A549 (cell line): ENCODE measurements around the gene PAPPA. TPM values are rescaled to one million over a fixed set of nuclear protein-coding genes. Genes with fewer than 3 reads are reported as not detected.

Experiments
- ATAC-seq, 2 experiments: fragments of 200-7000 bp in 1 of 2; fragments of >200 bp in 1 of 2; cut with Nextera tagmentation in 1 of 2; cut with Tn5 transposase in 1 of 2; 3 replicates each; pipeline versions ENCODE4 v1.8.0 to v1.9.1; 2018 to 2020; ENCODE audit warnings: mild to moderate bottlenecking in 1 of 2, moderate library complexity in 1 of 2
- CTCF ChIA-PET: fragments of 300-600 bp; sonication (Branson Sonifier 250); formaldehyde crosslinking; extraction: SDS; loops from one replicate; lab custom pipeline; 2021; ENCODE audit warnings: antibody characterized with exemption, inconsistent platforms; lab: Yijun Ruan, JAX
- POLR2A ChIA-PET: fragments of 350-600 bp; formaldehyde crosslinking; extraction: SDS; loops from one replicate; lab custom pipeline; 2021; ENCODE audit warnings: antibody characterized with exemption, inconsistent platforms; lab: Yijun Ruan, JAX
- DNase-seq, 2 experiments: peaks; one replicate each; pipeline versions ENCODE4 v3.0.0 to v3.0.0-alpha.2; 2011 to 2016; ENCODE audit warnings: low read depth in 1 of 2, low spot score in 1 of 2
- FAIRE-seq: peaks from 2 replicates; lab custom pipeline; 2011; peaks lifted over from hg19 to GRCh38; lab: Jason Lieb, UNC
- H3K27ac ChIP-seq, 2 experiments: fragments of >200 bp; sonication (Bioruptor Twin); formaldehyde crosslinking; 3 replicates each; pipeline ENCODE4 v1.5.1; 2016 to 2017
- H3K4me1 ChIP-seq: fragments of >200 bp; sonication (Bioruptor Twin); formaldehyde crosslinking; 3 replicates; pipeline ENCODE4 v1.6.1; 2016
- H3K4me2 ChIP-seq: fragments of >200 bp; sonication (Bioruptor Twin); formaldehyde crosslinking; 3 replicates; pipeline ENCODE4 v1.6.1; 2016
- H3K4me3 ChIP-seq: fragments of >200 bp; sonication (Bioruptor Twin); formaldehyde crosslinking; 3 replicates; pipeline ENCODE4 v1.5.1; 2016
- H3K9me3 ChIP-seq: fragments of >200 bp; sonication (Bioruptor Twin); formaldehyde crosslinking; 3 replicates; pipeline ENCODE4 v1.6.1; 2016
- ATOH8 ChIP-seq: fragments of 250-450 bp; sonication (Bioruptor Pico); IDR thresholded peaks from 2 replicates; pipeline ENCODE4 v1.5.0; 2020; ENCODE audit warnings: low read depth, mild to moderate bottlenecking, moderate library complexity
- BCL3 ChIP-seq: fragments of >200 bp; sonication (Bioruptor Twin); formaldehyde crosslinking; IDR thresholded peaks from 3 replicates; pipeline ENCODE4 v1.6.1; 2016
- CBX8 ChIP-seq: fragments of 200-600 bp; sonication (generic); IDR thresholded peaks from 2 replicates; pipeline ENCODE4 v1.6.1; 2016
- CHD2 ChIP-seq: fragments of 150-350 bp; IDR thresholded peaks from 2 replicates; pipeline ENCODE4 v1.6.1; 2014; ENCODE audit warnings: low read length; ENCODE audit not compliant: partially characterized antibody
- CTCF ChIP-seq: fragments of >200 bp; sonication (Bioruptor Twin); formaldehyde crosslinking; IDR thresholded peaks from 3 replicates; pipeline ENCODE4 v1.5.1; 2016
- EHF ChIP-seq: fragments of 250-450 bp; sonication (Bioruptor Pico); IDR thresholded peaks from 2 replicates; pipeline ENCODE4 v1.5.0; 2020; ENCODE audit warnings: mild to moderate bottlenecking
- EP300 ChIP-seq, 2 experiments: fragments of >200 bp; sonication (Bioruptor Twin); formaldehyde crosslinking; IDR thresholded peaks; 2 replicates in 1 of 2; 3 replicates in 1 of 2; pipeline ENCODE4 v1.6.1; 2016 to 2017
- FOSB ChIP-seq: fragments of 250-450 bp; sonication (Bioruptor Pico); IDR thresholded peaks from 2 replicates; pipeline ENCODE4 v1.5.0; 2020; ENCODE audit warnings: mild to moderate bottlenecking, moderate library complexity
- FOSL2 ChIP-seq, 2 experiments: fragments of 450-650 bp in 1 of 2; fragments of >200 bp in 1 of 2; sonication (Bioruptor Twin) in 1 of 2; formaldehyde crosslinking; IDR thresholded peaks; 2 replicates each; pipeline versions ENCODE4 v1.5.0 to v1.6.1; 2016 to 2020; ENCODE audit warnings: mild to moderate bottlenecking in 1 of 2, moderate library complexity in 1 of 2
- FOXS1 ChIP-seq: fragments of 250-450 bp; sonication (Bioruptor Pico); IDR thresholded peaks from 2 replicates; pipeline ENCODE4 v1.5.0; 2020; ENCODE audit warnings: mild to moderate bottlenecking, moderate library complexity
- GATA3 ChIP-seq: IDR thresholded peaks from 2 replicates; pipeline ENCODE4 v1.6.1; 2012; ENCODE audit warnings: borderline replicate concordance
- HDAC2 ChIP-seq: fragments of 200-600 bp; sonication (generic); IDR thresholded peaks from 2 replicates; pipeline ENCODE4 v1.6.1; 2016
- HOXA7 ChIP-seq: fragments of 250-450 bp; sonication (Bioruptor Pico); IDR thresholded peaks from 2 replicates; pipeline ENCODE4 v1.5.0; 2020; ENCODE audit warnings: mild to moderate bottlenecking, moderate library complexity
- HOXB13 ChIP-seq: fragments of 250-450 bp; sonication (Bioruptor Pico); IDR thresholded peaks from 2 replicates; pipeline ENCODE4 v1.5.0; 2020; ENCODE audit warnings: low read depth, mild to moderate bottlenecking, moderate library complexity
- JUN ChIP-seq, 2 experiments: fragments of >200 bp; sonication (Bioruptor Twin); formaldehyde crosslinking; IDR thresholded peaks; 2 replicates in 1 of 2; 3 replicates in 1 of 2; pipeline ENCODE4 v1.6.1; 2016 to 2017
- JUNB ChIP-seq: fragments of >200 bp; sonication (Bioruptor Twin); formaldehyde crosslinking; IDR thresholded peaks from 2 replicates; pipeline ENCODE4 v1.6.1; 2016
- KDM1A ChIP-seq: fragments of 200-600 bp; sonication (generic); IDR thresholded peaks from 2 replicates; pipeline ENCODE4 v1.6.1; 2016; ENCODE audit warnings: low read depth, mild to moderate bottlenecking
- KDM5A ChIP-seq: fragments of 200-600 bp; sonication (generic); IDR thresholded peaks from 2 replicates; pipeline ENCODE4 v1.6.1; 2016; ENCODE audit warnings: antibody characterized with exemption, mild to moderate bottlenecking
- MAX ChIP-seq: IDR thresholded peaks from 2 replicates; pipeline ENCODE4 v1.6.1; 2012
- MAZ ChIP-seq: fragments of 150-350 bp; IDR thresholded peaks from 2 replicates; pipeline ENCODE4 v1.6.1; 2014; ENCODE audit warnings: antibody characterized with exemption, low read depth, low read length, borderline replicate concordance
- NR3C1 ChIP-seq: fragments of >200 bp; sonication (Bioruptor Twin); formaldehyde crosslinking; IDR thresholded peaks from 3 replicates; pipeline ENCODE4 v1.6.1; 2017
- PBX3 ChIP-seq: IDR thresholded peaks from 2 replicates; pipeline ENCODE4 v1.6.1; 2012
- POLR2A ChIP-seq: IDR thresholded peaks from 2 replicates; pipeline ENCODE4 v1.6.1; 2012; ENCODE audit warnings: mild to moderate bottlenecking, low read length
- POLR2AphosphoS2 ChIP-seq: conservative IDR thresholded peaks from 2 replicates; pipeline ENCODE4 v1.6.1; 2012; ENCODE audit warnings: low read length, improper control_type of control experiment, inconsistent platforms
- RCOR1 ChIP-seq: fragments of 150-350 bp; IDR thresholded peaks from 2 replicates; pipeline ENCODE4 v1.6.1; 2014; ENCODE audit warnings: antibody characterized with exemption, low read length, low read depth
- RFX5 ChIP-seq: fragments of 450-650 bp; IDR thresholded peaks from 2 replicates; pipeline ENCODE4 v1.7.1; 2014; ENCODE audit warnings: antibody characterized with exemption, mild to moderate bottlenecking, moderate library complexity
- RNF2 ChIP-seq: fragments of 200-600 bp; sonication (generic); IDR thresholded peaks from 2 replicates; pipeline ENCODE4 v1.6.1; 2016; ENCODE audit warnings: low read depth, mild to moderate bottlenecking, antibody characterized with exemption, moderate library complexity, borderline replicate concordance
- SMC3 ChIP-seq: fragments of >200 bp; sonication (Bioruptor Twin); formaldehyde crosslinking; IDR thresholded peaks from 3 replicates; pipeline ENCODE4 v1.6.1; 2018; ENCODE audit warnings: inconsistent platforms
- TFCP2L1 ChIP-seq: fragments of 250-450 bp; sonication (Bioruptor Pico); IDR thresholded peaks from 2 replicates; pipeline ENCODE4 v1.5.0; 2021; ENCODE audit warnings: mild to moderate bottlenecking
- USF2 ChIP-seq: fragments of 450-650 bp; IDR thresholded peaks from 2 replicates; pipeline ENCODE4 v1.6.1; 2014; ENCODE audit warnings: antibody characterized with exemption
- ZC3H11A ChIP-seq: fragments of 450-650 bp; IDR thresholded peaks from 2 replicates; pipeline ENCODE4 v1.6.1; 2014; ENCODE audit warnings: antibody characterized with exemption, mild to moderate bottlenecking
- ZSCAN20 ChIP-seq: fragments of 250-450 bp; sonication (Bioruptor Pico); IDR thresholded peaks from 2 replicates; pipeline ENCODE4 v1.8.0; 2022; ENCODE audit warnings: mild to moderate bottlenecking, moderate library complexity
- WGBS: methylation state at CpG from one replicate; pipeline ENCODE4 v1.1.6; 2017; ENCODE audit errors: missing lambda C conversion rate; 5-methylcytosine and 5-hydroxymethylcytosine counted together
- polyA plus RNA-seq, 4 experiments: library from polyadenylated mRNA; depleted of rRNA in 3 of 4; stranded (reverse); fragments of >200 nt; fragmentation: RNase III in 1 of 4; extraction: RNeasy Plus Mini Kit Qiagen cat#74134 plus additional on column Dnase treatment in 1 of 4; gene quantifications; 2 replicates in 3 of 4; 3 replicates in 1 of 4; pipeline ENCODE4 v1.2.3, GENCODE V29; 2011 to 2017

PAPPA gene
- polyA plus RNA-seq, 2 of the 4 experiments (the other 2 are of a cell fraction) = 40.0 to 127 TPM

GRCh38 chr9:116233160-116233530 lies 79.6 kb downstream of the PAPPA start:
- TF ChIP-seq JUNB = peak; percentile 78
- no peak for TF ChIP-seq KDM1A
- peak; percentile 75; the same call in 1 of the 2 replicates for TF ChIP-seq HOXA7 (CRISPR knock-in tag)
- TF ChIP-seq FOSL2 (IDR thresholded peaks at IDR 0.05) = no peak
- peak; percentile 2; the same call in 1 of the 2 replicates for TF ChIP-seq FOSL2 (CRISPR knock-in tag; IDR thresholded peaks at IDR 0.05)
- no peak for TF ChIP-seq POLR2AphosphoS2
- no peak; the same call in 1 of the 2 replicates for TF ChIP-seq MAX
- no peak for TF ChIP-seq CHD2
- no peak; the same call in 2 of the 3 replicates for TF ChIP-seq SMC3
- no peak for TF ChIP-seq HDAC2
- peak; percentile 75 for TF ChIP-seq HOXB13 (CRISPR knock-in tag)
- no peak; the same call in 1 of the 2 replicates for TF ChIP-seq GATA3
- TF ChIP-seq TFCP2L1 (CRISPR knock-in tag) = no peak
- TF ChIP-seq KDM5A = no peak
- TF ChIP-seq POLR2A = no peak
- TF ChIP-seq RNF2 = no peak
- TF ChIP-seq FOXS1 (CRISPR knock-in tag) = no peak
- TF ChIP-seq EP300 (IDR thresholded peaks at IDR 0.05) = peak; percentile 64 to 87; a peak in 2 of 5 replicates
- peak; percentile 64; the same call in 2 of the 3 replicates for TF ChIP-seq BCL3
- no peak for TF ChIP-seq PBX3
- peak; percentile 41 to 42; a peak in 4 of 5 replicates for TF ChIP-seq JUN (IDR thresholded peaks at IDR 0.05)
- Histone ChIP-seq H3K4me1 (peaks cover 94% of the 10 kb centered on the region), H3K4me2 (peak overlapping the region; percentile 66), H3K4me3 (no peak overlapping the region), H3K27ac (peak overlapping the region; percentile 91 to 95), H3K9me3 (no peaks in the 10 kb centered on the region)
- WGBS = 20% methylated on average over 3 of the region's 3 CpGs
- FAIRE-seq = no peak
- POLR2A ChIA-PET = interaction anchor here (1.1 kb wide), 2 partner anchors 10 to 641 kb away, joined by 3 read pairs; no protein-coding TSS in a partner anchor
- peak in 1 of 2 experiments; percentile 87 for DNase-seq
- ATAC-seq = peak; percentile 48 to 54
- CTCF ChIA-PET = no interaction called here

GRCh38 chr9:116234081-116234480 lies 80.5 kb downstream of the PAPPA start:
- POLR2A ChIA-PET = interaction anchor here (1.1 kb wide), 1 partner anchor 642 kb away, joined by 3 read pairs; no protein-coding TSS in a partner anchor
- 5% methylated on average over 4 of the region's 4 CpGs for WGBS
- peaks cover 92% of the 10 kb centered on the region for H3K4me1 ChIP-seq
- TF ChIP-seq CTCF (no peak), GATA3 (peak; percentile 37; the same call in 1 of the 2 replicates), ZSCAN20 (CRISPR knock-in tag) (0 out of 2 replicates have a peak, but pooled peaks have one; percentile 0), EHF (CRISPR knock-in tag) (no peak), NR3C1 (no peak), JUNB (peak; percentile 33; the same call in 1 of the 2 replicates), USF2 (no peak), TFCP2L1 (CRISPR knock-in tag) (no peak), JUN (IDR thresholded peaks at IDR 0.05) (no peak), MAZ (no peak), PBX3 (no peak), CBX8 (no peak), RFX5 (no peak), ATOH8 (CRISPR knock-in tag) (no peak), FOSB (CRISPR knock-in tag) (no peak), ZC3H11A (no peak), MAX (0 out of 2 replicates have a peak, but pooled peaks have one; percentile 26), RCOR1 (no peak)

More at GRCh38 chr9:116234081-116234480, 80.5 kb downstream of the PAPPA start:
- Histone ChIP-seq H3K27ac (peak overlapping the region; percentile 91 to 95), H3K4me3 (no peak overlapping the region), H3K4me2 (peak overlapping the region; percentile 66), H3K9me3 (no peaks in the 10 kb centered on the region)
- CTCF ChIA-PET = interaction anchor here (1.8 kb wide), 1 partner anchor 642 kb away, joined by 5 read pairs; no protein-coding TSS in a partner anchor
- peak; percentile 83 for FAIRE-seq
- peak; percentile 38 to 83 for DNase-seq
- ATAC-seq = peak; percentile 40 to 62
